HG02759 (cell line): ENCODE data around the gene SEC24B.
"Not testable (repeated sequence)": the region's sequence is repeated elsewhere in the genome, so short reads cannot be mapped to it uniquely, and the experiment has no call there.

Source experiments
- ATAC-seq: cut with Tn5 transposase; IDR thresholded peaks from one replicate; pipeline ENCODE4 v1.9.1; 2021; ENCODE audit warnings: mild to moderate bottlenecking, moderate library complexity; ENCODE audit not compliant: unreplicated experiment

SEC24B gene

DNA sequence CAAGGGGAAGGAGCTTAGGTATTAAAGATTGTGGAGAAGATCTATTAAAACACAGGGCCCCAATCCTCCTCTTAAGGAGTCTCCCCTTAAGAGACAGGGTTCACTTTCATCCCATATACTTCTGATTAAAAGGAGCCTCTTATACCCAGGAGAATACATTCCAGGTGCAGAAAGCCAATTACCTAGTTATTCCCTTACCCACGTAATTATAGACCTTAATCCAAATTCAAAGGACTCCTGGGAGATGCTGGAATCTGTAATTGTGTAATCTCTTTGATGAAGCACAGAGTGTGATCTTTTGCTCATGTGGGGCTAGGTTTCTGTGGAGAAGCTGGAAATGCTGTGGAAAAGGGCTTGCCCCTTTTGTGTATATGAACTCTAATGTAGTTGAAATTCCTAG, 1.4 kb upstream of the SEC24B start:
- ATAC-seq, result no peak

DNA sequence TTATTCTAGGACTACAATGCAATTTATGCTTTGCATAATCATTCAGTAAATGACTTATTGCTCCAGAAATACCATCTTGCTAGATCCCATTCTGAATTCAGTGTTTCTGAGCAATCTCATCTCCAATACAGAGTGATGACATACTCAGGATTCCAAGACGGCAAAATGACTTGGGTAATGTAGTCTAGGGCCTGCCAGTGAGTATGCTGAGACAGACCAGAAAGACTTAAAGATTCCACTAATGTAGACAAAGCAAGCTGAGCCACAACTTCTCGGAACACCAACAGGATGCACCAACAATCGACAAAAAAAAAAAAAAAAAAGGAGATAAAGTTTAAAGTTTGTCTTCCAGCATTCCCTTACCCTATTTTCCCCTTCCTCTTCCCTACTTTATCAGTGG, 919 bp upstream of the SEC24B start:
- ATAC-seq, result no peak

DNA sequence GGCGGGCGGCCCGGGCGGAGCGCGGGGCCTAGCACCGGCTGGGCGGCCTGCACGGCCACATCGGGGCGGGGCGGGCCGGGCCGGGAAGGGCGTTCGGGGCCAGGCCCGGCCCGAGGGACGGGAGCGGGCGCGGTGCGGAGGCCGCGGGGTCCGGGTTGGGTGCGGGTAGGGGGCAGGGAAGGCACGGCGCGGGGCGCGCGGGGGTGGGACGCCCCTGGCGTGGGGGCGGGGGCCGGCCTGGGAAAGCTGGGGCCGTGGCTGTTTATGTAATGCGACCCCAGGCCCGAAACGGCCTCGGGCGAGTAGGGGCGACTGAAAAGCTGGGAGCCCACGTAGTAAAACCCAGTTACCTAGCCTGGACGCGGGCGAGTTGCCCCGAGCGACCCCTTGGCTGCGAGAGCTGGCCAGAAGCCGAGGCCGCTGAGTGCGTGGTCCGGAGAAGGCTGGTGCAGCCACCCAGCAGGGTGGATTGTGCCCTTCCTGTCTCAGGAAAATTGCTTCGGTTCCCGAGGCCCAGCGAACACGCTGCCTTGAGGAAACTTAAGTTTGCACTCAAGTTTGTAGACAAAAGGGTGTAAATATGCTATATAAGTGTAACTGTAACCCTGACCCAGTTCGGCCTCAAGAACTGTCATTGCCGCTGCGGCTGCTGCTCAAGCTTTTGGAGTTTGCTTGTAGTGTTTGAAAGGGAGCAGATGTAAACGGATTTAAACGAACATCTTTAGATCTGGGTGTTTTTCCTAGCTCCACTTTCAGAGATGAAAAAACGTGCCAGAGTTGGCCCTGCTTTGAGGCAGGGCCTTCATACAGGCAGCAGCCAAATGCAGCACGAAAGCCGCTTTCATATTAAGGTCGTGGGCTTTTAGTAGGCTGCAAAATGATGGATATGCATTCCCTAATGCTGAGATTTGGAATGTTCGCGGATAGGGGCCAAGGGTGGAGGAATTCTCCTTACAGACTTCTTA, 674 bp downstream of the SEC24B start:
- ATAC-seq, result peak; percentile 51

DNA sequence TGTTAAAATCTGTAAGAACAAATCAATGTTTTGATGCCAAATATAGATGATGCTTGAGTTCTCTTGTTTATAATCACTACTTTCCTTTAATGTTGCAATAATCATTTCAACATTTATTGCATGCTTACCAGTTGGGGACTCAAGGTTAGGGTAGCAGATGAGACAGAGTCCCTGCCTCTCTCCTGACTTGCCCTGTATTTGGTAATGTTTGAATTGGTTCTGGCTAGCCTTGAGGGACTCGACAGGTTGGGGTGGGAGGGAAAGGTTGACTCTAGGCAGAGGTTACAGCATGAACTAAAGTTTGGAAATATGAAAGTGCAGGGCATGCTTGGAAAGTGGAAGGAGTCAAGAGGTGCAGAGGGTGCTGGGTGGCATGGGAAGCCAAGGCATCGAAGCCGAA, 2.0 kb downstream of the SEC24B start:
- no peak for ATAC-seq

DNA sequence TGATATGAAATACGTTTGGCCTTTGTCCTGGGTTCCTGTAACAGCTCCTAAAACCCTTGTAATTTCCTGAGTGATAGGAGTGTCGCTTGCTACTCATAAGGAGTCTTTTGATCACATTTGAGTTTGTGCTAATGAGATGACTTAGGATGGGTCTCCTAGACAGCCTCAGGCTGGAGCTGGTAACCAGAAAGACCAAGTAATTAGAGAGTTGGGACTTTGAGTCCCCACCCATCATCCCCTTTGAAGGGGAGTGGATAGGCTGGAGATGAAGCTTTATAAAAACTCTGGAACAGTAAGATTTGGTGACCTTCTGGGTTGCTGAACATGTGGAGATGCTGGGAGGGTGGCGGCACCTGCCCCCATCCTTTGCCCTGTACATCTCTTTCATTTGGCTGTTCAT, 2.9 kb downstream of the SEC24B start:
- ATAC-seq, result no peak

DNA sequence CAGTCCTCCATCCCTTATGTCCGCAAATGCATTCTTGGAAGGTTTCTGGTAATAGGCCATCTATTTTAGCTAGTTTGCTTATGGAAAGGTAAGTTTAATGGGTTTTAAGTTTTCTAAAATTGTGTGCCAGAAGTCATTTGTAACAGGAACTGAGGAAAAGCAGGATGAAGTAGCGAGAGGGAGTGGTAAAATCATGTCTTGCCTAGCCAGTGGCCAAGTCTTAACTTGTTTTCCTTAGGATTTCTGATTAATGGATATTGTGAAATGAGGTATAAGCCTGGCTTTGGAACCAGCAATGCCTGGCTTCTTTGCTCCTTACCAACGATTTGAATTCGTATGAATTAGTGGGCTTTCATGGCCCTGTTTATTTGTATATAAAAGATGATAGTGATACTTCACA, 7.3 kb downstream of the SEC24B start:
- ATAC-seq, result no peak

DNA sequence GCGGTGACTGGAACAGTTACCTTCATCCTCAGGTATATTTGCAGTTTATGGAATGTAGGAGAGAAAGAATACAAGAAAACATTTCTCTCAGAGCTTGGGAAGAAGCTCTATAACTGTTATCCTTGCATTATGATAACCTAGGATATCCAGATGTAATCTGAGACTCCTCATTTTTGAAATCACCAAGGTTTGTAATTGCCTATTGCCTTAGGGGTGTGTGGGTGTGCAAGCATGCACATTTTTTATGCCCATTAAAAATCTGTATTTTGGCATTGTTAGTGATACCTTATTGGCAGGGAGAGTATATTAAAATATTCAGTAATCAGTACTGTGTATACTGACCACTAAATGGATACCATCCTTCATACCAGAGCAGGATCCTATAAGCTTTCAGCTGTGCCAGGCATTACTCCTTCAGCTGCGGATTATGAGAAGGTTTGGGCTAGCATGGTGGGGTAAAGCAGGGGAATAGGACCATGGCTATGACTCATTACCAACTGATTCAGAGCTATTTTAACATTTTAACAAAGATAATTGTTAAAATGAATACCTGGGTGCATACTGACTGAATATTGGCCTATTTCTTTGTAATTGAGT, 8.3 kb downstream of the SEC24B start:
- no peak for ATAC-seq

DNA sequence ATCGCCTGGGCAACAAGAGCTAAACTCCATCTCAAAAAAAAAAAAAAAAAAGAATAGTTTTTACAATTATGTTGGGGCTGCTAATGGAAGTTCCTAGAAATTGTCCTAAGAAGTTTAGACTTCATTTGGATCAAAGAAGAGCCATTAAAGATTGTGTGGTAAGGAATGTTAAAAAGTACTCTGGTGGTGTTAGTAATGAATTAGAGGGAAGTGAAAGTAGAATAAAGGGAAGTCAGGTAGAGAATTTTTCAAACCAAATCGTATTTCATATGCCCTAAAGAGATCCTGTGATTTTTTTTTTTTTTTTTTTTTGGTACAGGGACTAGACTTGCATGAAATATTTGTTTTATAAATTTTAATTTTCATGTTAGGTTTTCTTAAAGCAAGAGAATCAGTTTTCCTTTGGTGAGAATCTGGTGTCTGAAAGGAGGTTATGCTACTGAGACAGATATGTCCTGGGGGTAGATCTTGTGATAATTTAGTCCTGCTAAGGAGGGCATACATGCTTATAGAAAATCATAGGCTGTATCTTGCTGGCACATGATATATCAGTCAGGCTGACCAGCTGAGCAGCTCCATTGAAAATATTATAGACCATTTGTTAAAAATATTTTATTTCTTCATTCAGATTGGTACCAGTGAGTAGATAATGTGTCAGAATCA, 10.7 kb downstream of the SEC24B start:
- ATAC-seq, result peak; percentile 56

DNA sequence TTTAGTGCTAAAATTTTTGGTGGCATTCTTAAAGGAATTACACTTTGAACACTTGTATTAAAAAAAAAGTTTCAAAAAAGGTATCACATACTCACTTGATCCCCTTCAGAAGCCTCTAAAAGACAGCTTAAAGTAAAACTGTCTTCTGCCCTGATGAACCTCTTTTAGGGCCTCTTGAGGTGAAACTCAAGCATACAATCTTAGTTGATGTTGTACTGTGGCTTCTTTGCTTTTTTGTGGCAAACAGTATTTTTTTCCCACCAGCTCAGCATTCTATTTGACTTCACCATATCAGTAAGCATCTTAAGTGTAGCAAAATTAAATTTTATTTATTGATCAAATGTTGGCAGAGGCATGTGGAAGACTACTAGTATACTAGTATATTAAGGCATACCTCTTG, 13.7 kb downstream of the SEC24B start:
- no peak for ATAC-seq

DNA sequence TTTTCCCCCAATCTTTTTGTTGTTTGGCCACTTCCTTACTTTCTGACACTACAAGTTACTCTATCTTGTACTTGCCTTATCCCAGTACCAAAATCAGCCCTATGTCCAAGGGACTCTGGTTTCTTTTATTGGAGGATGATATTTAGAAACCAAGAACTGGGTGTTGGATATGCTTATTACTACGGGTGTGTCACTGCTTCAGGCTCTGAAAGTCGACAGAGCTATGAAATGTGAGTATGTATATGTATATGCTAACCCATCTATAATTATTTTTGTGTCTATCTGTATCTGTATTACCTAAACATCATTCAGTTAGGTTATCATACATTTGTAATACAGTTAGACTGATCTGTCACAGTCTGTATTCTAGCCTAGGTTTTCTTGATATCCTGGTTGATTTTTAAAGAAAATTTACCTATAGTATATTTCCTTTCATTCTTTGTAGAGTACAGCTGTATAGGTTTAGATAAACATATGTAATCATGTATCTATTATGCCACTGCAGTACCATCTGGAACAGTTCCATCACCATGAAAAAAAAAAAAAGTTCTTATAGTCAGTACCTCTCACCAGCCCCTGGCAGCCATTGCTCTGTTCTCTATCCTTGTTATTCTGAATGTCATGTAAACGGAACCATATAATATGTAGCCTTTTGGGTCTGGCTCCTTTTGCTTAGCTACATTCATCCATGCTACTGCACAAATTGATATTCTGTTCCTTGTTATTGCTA, 18.1 kb downstream of the SEC24B start:
- ATAC-seq, result no peak

DNA sequence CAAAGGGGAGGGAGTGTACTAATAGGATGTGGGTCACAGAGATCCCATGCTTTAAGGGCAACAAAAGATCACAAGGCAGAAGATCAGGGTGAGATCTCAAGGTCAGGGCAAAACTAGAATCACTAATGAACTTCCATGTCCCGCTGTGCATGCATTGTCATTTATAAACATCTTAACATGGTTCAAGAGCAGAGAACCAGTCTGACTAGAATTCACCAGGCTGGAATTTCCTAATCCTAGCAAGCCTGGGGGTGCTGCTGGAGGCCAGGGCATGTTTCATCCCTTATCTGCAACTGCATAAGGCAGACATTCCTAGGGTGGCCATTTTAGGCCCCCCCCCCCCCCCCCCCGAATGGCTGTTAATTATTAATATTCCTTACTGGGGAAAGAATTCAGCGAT, 19.5 kb downstream of the SEC24B start:
- ATAC-seq, result not testable (repeated sequence)

DNA sequence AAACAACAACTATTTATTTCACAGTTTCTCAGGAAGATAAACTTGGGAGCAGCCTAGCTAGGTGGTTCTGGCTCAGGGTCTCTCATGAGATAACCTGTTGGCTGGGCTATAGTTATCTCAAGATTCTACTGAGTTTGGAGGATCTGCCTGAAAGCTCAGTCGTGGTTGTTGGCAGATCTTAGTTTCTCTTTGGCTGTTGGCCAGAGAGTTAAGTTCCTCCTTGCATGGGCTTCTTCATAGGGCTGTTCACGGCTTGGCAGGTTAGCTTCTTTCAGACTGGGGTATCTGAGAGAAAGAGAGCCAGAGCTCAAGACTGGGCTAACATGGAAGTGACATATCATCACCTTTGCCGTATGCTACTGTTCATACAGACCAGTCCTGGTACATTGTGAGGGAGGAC, 28.7 kb downstream of the SEC24B start:
- peak; percentile 60 for ATAC-seq

DNA sequence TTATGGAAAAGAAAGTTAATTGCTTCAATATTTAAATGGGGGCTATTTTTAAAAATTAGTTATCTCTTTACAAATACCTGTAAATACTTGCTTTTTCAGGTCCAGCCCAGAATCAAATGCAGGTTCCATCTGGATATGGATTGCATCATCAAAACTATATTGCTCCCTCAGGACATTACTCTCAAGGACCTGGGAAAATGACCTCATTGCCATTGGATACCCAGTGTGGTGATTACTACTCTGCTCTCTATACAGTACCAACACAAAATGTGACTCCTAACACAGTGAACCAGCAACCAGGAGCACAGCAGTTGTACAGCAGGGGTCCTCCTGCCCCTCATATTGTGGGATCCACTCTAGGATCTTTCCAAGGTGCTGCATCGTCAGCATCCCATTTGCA, 29.2 kb downstream of the SEC24B start:
- no peak for ATAC-seq

DNA sequence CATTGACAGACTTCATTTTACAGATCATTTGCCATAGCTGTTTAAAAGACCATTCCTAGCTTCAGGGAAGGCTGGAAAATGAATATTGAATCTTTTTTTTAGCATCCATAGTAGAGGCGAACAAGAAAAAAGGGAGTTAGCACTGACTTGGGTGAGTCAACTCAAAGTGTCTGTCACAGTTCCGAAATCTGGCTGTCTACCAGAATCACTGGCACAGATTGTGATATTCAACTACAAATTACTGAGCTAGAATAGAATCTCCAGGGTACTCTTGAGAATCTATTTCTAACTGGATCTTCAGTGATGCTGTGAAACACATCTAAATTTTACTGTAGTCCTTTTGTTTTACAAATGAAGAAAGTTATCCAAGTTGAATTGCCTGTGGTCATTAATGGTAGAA, 31.5 kb downstream of the SEC24B start:
- no peak for ATAC-seq

DNA sequence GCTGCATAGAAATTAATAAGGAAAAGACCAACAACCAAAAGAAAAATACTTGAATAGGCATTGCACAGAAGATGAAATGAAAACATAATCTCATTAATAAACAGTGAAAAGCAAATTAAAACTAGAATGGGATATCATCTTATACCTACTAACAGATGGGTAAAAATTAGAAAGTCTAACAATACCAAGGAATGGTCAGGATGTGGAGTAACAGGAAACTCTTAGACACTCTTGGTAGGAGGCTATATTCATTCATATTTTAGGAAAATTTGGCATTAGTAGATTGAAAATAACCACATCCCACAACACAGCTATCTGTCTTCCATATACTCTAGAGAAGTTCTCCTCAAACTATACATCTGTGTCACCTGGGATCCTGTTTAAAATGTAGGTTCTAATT, 36.3 kb downstream of the SEC24B start:
- ATAC-seq, result no peak

DNA sequence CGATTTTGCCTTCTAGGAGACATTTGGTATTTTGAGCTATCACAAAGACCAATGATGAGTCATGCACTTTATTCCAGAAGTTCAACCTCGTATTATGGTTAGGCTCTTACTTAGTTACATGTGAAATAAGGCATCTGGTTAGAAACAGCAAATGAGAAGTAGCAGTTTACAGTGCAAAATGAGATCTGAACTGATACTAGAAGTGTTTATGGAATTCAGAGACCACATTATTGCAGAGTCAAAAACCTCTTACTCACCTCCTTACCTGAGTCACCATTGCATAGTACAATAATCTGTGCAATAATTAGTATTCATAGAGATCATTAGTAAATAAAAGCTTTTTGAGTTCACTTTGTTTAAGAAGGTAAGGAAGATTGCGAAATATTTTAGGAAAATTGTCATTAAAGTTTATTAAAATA, 38.7 kb downstream of the SEC24B start:
- ATAC-seq, result no peak

DNA sequence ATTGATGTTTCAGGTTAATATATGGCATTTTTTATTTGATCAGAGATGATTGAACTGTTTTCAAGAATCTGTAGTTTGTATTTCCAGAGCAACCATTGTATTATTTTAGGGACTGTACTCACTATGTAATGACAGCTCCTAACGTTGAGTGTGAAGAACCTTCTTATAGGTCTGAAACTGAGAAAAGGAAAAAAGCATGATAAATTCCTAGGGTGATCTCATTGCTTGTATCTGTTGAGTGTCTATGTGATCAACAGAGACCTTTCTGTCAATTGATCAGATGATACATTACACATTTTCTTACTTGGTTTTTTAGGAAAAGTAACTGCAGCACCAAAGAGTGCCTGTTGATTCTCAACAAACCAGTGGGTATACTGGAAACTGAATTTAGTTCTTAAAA, 40.2 kb downstream of the SEC24B start:
- ATAC-seq, result no peak

DNA sequence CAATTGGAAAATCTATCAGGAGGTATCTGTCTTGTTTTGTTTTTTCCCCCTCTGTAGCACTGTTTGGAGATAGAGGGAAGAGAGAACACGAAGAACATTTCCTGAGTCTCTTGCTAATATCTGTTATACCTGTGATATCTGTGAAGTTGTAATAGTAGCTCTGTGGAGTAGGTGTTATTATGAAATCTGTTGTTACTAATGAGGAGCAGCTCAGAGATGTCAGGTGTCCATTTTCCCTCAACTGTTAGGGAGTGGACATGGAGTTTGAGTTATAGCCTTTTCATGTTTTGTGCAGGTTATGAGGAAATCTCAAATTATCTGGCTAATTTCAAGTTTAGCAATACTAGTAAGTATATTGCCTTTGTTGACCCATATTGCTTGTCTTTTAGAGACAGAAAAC, 52.4 kb downstream of the SEC24B start:
- no peak for ATAC-seq

DNA sequence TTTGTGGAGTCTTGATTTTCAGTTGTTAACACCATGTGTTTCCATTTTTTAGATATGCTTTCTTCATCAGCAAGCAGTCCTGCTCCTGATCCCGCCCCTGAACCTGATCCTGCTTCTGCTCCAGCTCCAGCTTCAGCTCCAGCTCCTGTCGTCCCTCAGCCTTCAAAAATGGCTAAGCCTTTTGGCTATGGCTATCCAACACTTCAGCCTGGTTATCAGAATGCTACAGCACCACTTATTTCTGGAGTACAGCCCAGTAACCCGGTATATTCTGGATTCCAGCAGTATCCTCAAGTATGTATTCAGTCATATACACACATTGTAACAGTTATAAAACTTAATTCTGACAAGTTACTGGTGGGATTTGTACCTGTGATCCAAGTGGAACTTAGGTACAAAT, 60.9 kb downstream of the SEC24B start:
- no peak for ATAC-seq

DNA sequence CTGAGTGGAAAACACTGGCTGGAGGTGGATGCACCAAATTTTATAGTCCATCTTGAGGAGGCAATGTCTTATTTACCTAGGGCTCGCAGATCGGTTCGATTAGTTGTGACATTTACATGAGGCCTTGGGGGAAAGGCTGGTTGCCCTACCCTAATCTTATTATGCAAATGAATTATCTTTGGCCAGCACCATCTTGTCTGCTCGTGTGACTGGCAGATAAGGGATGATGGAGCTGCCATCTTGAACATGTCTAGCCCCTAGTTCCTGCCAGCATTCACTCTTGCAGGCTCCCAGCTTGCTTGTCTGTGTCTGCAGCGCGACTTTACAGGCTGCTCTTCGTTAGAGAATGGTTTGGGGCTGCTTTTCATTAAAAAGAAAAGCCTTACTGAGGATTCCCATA, 61.9 kb downstream of the SEC24B start:
- ATAC-seq, result no peak

DNA sequence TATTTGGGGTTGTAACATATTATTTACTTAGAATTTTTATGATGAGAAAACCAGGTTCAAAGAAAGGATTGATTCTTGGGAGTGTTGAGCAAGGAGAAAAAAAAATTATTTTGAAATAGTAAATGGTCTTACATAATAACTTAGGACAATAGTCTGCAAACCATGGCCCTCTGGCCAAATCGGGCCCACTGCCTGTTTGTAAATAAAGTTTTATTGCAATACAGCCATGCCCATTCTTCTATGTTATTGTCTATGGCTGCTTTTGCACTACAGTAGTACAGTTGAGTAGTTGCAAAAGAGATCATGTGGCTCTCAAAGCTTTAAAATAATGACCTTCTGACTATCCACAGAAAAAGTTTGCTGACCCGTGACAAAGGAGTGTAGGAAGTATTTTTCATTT, 63.3 kb downstream of the SEC24B start:
- ATAC-seq, result no peak
